GM06990 (cell line): Measurements from ENCODE around the gene CLEC18B.
"Not testable (repeated sequence)": the region's sequence is repeated elsewhere in the genome, so short reads cannot be mapped to it uniquely, and the experiment has no call there.

Source experiments
- DNase-seq: peaks from one replicate; pipeline ENCODE4 v3.0.0-alpha.2; 2011; ENCODE audit not compliant: insufficient read length; ENCODE audit errors: extremely low read depth
- H3K27me3 ChIP-seq: replicated peaks from 2 replicates; pipeline ENCODE4 v1.6.0; 2011; ENCODE audit warnings: low read length; ENCODE audit not compliant: control insufficient read depth, insufficient read depth
- H3K36me3 ChIP-seq: 2 replicates; pipeline ENCODE4 v1.5.1; 2011; ENCODE audit warnings: low read length; ENCODE audit not compliant: control insufficient read depth, insufficient read depth
- H3K4me3 ChIP-seq: replicated peaks from 2 replicates; pipeline ENCODE4 v1.5.1; 2011; ENCODE audit warnings: low read depth, mild to moderate bottlenecking, control low read depth, low read length

CLEC18B gene

GRCh38 chr16:74412138-74412774 is 9.0 kb downstream of the CLEC18B start:
- not testable (repeated sequence) for H3K27me3 ChIP-seq, H3K36me3 ChIP-seq, DNase-seq, H3K4me3 ChIP-seq

GRCh38 chr16:74410981-74411380 is 10.3 kb downstream of the CLEC18B start:
- not testable (repeated sequence) for H3K27me3 ChIP-seq, DNase-seq, H3K4me3 ChIP-seq, H3K36me3 ChIP-seq

- H3K4me3 ChIP-seq, H3K27me3 ChIP-seq, DNase-seq, H3K36me3 ChIP-seq: not testable (repeated sequence)
These were observed 11.0 kb downstream of the CLEC18B start for GRCh38 chr16:74410057-74410957.

GRCh38 chr16:74409185-74409981 is 11.9 kb downstream of the CLEC18B start:
- not testable (repeated sequence) for H3K27me3 ChIP-seq, DNase-seq, H3K4me3 ChIP-seq, H3K36me3 ChIP-seq

GRCh38 chr16:74407362-74407705 is 13.9 kb downstream of the CLEC18B start:
- not testable (repeated sequence) for H3K36me3 ChIP-seq, H3K4me3 ChIP-seq, H3K27me3 ChIP-seq, DNase-seq

GRCh38 chr16:74406600-74407361 is 14.5 kb downstream of the CLEC18B start:
- not testable (repeated sequence) for DNase-seq, H3K4me3 ChIP-seq, H3K36me3 ChIP-seq, H3K27me3 ChIP-seq

- not testable (repeated sequence) for H3K36me3 ChIP-seq, H3K27me3 ChIP-seq, H3K4me3 ChIP-seq, DNase-seq
These were observed 16.9 kb downstream of the CLEC18B start for GRCh38 chr16:74404148-74404933.

GRCh38 chr16:74400238-74400637 is 21.0 kb downstream of the CLEC18B start:
- DNase-seq, H3K4me3 ChIP-seq, H3K36me3 ChIP-seq, H3K27me3 ChIP-seq: not testable (repeated sequence)

GRCh38 chr16:74398212-74398895 is 22.9 kb downstream of the CLEC18B start:
- not testable (repeated sequence) for DNase-seq, H3K4me3 ChIP-seq, H3K36me3 ChIP-seq, H3K27me3 ChIP-seq

GRCh38 chr16:74396521-74397017 is 24.7 kb downstream of the CLEC18B start:
- H3K4me3 ChIP-seq, H3K27me3 ChIP-seq, H3K36me3 ChIP-seq, DNase-seq: not testable (repeated sequence)

- H3K36me3 ChIP-seq, H3K27me3 ChIP-seq, H3K4me3 ChIP-seq, DNase-seq: not testable (repeated sequence)
These were observed 26.7 kb downstream of the CLEC18B start for GRCh38 chr16:74394604-74395003.

- not testable (repeated sequence) for DNase-seq, H3K36me3 ChIP-seq, H3K27me3 ChIP-seq, H3K4me3 ChIP-seq
These were observed 27.1 kb downstream of the CLEC18B start for GRCh38 chr16:74394131-74394530.
